WERI-Rb-1 (cell line): Measurements from ENCODE around the gene RASSF8.

Experiments used
- DNase-seq: peaks from one replicate; pipeline ENCODE4 v3.0.0-alpha.2; 2020
- H3K27ac ChIP-seq: fragments of 250-450 bp; sonication (Bioruptor Pico); 2 replicates; pipeline ENCODE4 v1.5.1; 2020; ENCODE audit warnings: mild to moderate bottlenecking, moderate library complexity
- H3K27me3 ChIP-seq: fragments of 250-450 bp; sonication (Bioruptor Pico); 2 replicates; pipeline ENCODE4 v1.5.1; 2021; ENCODE audit warnings: mild to moderate bottlenecking, low read depth, moderate library complexity; ENCODE audit not compliant: insufficient read depth, severe bottlenecking
- H3K36me3 ChIP-seq: fragments of 250-450 bp; sonication (Bioruptor Pico); 2 replicates; pipeline ENCODE4 v1.5.1; 2020; ENCODE audit warnings: mild to moderate bottlenecking, moderate library complexity
- H3K4me3 ChIP-seq: 2 replicates; pipeline ENCODE4 v1.5.1; 2011; ENCODE audit warnings: low read depth, mild to moderate bottlenecking, control low read depth, low read length
- H3K9me3 ChIP-seq: fragments of 250-450 bp; sonication (Bioruptor Pico); 2 replicates; pipeline ENCODE4 v1.5.1; 2021; ENCODE audit warnings: mild to moderate bottlenecking, moderate library complexity; ENCODE audit not compliant: severe bottlenecking
- CTCF ChIP-seq: IDR thresholded peaks from 2 replicates; pipeline ENCODE4 v1.5.1; 2011; ENCODE audit warnings: low read depth, mild to moderate bottlenecking, control low read depth, inconsistent platforms, low read length

The RASSF8 gene

DNA sequence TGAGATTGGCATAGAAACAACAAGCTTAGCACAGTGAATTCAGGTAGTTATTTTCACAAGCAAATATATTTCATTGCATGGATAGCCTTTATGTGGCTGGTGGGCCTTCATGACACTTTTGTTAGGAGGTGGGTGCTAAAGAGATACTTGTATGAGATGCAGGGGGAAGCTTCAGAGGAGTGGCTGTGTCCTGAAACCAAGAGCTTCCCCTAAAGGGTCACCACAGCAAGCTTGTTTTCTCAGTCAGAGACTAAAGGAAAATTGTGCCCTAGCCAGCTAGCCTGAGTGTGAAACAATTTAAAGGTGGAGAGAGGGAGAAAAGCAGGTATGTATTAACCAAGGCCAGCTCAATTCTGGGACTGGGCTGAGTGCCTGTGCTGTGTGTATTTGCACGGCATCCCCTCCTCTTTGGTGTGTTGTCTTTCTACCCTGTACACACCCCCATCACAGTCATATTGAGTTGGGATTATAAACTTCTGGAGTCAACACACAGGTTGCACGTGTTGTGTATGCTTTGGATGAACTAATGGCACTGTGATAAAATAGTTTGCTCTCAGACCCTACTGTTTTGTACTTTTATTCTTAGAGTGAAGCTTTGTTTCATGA lies 79.2 kb downstream of the RASSF8 start:
- H3K27ac ChIP-seq: no peak overlapping the region
- no peak for DNase-seq
- no peaks in the 10 kb centered on the region for H3K27me3 ChIP-seq
- H3K36me3 ChIP-seq: no peaks in the 10 kb centered on the region
- no peaks in the 10 kb centered on the region for H3K9me3 ChIP-seq
- TF ChIP-seq CTCF: no peak
- no peak overlapping the region for H3K4me3 ChIP-seq

DNA sequence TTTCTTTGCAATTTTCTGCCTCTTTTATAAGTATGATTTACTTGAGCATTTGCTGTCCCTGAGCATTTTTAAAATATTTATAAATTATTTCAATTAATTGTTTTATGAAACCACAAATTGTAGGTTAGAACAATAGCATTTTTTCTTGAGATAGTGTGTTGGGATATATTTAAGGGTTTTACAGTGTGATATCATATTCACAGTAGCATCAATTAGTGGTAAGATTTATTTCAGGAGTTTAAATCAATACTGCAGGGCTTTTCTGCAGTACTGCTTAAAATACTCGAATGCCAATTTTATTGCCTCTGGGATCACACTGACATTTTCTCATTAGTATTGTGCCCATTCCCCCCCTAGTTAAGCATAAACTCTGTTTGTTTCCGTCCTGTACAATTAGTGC lies 84.2 kb downstream of the RASSF8 start:
- Histone ChIP-seq H3K4me3 (no peak overlapping the region), H3K9me3 (no peaks in the 10 kb centered on the region), H3K27ac (no peak overlapping the region), H3K36me3 (no peaks in the 10 kb centered on the region), H3K27me3 (no peaks in the 10 kb centered on the region)
- no peak for TF ChIP-seq CTCF
- DNase-seq: no peak

DNA sequence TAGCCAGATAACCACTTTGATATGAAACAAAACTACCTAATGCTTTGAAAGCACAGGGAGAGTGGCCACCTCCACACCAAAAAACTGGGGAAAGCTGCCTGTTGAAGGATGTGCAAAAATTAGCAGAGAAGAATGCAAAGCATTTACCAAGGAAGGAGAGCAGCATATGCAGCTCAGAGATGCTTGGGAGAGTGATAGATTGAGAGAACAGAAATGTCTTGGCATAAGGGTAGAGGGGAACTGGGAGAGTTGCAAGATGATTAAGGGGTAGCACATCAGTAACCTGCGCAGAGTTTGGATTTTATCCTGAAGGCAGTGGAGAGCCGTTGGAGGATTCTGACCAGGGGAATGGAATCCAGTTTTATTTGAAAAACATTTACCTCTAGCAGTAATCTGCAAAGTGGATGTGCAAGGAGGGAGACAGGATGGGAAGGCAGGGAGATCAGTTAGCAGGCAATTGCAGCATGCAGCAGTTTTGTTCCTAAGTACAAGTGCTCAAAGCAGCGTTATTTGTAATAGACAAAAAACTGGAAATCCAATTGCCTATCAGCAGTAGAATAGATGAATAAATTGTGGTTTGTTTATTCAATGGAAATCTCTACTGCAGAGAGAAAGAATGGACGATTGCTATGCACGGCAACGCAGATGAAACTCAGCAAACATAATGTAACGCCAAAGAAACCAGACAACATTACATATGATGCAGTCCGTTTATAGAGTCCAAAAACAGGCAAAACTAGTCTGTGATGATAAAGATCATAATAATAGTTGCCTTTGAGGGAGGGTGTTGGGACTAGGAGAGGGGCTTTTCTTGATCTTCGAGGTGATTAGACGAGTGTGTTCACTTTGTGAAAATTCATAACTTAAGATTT lies 84.9 kb downstream of the RASSF8 start:
- no peak for DNase-seq
- Histone ChIP-seq H3K9me3 (no peaks in the 10 kb centered on the region), H3K4me3 (no peak overlapping the region), H3K27ac (no peak overlapping the region), H3K27me3 (no peaks in the 10 kb centered on the region), H3K36me3 (no peaks in the 10 kb centered on the region)
- TF ChIP-seq CTCF: no peak

- no peak for DNase-seq
- no peaks in the 10 kb centered on the region for H3K27me3 ChIP-seq
- no peak overlapping the region for H3K27ac ChIP-seq
- no peak for TF ChIP-seq CTCF
- no peak overlapping the region for H3K4me3 ChIP-seq
- H3K36me3 ChIP-seq: no peaks in the 10 kb centered on the region
- H3K9me3 ChIP-seq: no peaks in the 10 kb centered on the region
Observed at GRCh38 chr12:26044007-26044394, 85.5 kb downstream of the RASSF8 start.

- Histone ChIP-seq H3K27ac (no peak overlapping the region), H3K4me3 (no peak overlapping the region), H3K27me3 (no peaks in the 10 kb centered on the region), H3K36me3 (no peaks in the 10 kb centered on the region), H3K9me3 (no peaks in the 10 kb centered on the region)
- no peak for TF ChIP-seq CTCF
- DNase-seq: no peak
Observed at GRCh38 chr12:26044592-26044991, 86.1 kb downstream of the RASSF8 start.

DNA sequence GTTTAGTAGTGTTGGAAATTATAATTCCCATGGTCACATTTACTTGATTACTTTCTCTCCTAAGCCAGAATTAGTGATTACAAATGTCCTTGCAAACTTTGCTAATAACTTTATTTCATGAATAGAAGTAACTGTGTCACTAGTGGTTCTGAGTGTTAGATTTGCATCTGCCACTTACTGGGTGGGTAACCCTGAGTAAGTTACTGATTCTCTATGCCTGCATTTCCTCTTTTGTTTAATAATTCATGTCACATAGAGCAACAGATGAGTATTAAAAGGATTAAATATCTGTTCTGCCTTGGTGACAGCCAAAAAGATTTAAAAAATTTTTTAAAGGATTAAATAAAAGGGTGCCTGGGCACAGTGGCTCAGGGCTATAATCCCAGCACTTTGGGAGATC lies 87.7 kb downstream of the RASSF8 start:
- Histone ChIP-seq H3K27ac (no peak overlapping the region), H3K9me3 (no peaks in the 10 kb centered on the region), H3K4me3 (no peak overlapping the region), H3K36me3 (no peaks in the 10 kb centered on the region), H3K27me3 (no peaks in the 10 kb centered on the region)
- TF ChIP-seq CTCF: no peak
- no peak for DNase-seq
